Measurements from ENCODE around the gene SLC22A9. TPM values are rescaled to one million over a fixed set of nuclear protein-coding genes. Genes with fewer than 3 reads are reported as not detected.
"Not testable (repeated sequence)": the region's sequence is repeated elsewhere in the genome, so short reads cannot be mapped to it uniquely, and the experiment has no call there.

Gene SLC22A9
- total RNA-seq = under 1 TPM in 2 of 8 experiments, not detected in 6; 0.14 to 0.25 TPM

DNA sequence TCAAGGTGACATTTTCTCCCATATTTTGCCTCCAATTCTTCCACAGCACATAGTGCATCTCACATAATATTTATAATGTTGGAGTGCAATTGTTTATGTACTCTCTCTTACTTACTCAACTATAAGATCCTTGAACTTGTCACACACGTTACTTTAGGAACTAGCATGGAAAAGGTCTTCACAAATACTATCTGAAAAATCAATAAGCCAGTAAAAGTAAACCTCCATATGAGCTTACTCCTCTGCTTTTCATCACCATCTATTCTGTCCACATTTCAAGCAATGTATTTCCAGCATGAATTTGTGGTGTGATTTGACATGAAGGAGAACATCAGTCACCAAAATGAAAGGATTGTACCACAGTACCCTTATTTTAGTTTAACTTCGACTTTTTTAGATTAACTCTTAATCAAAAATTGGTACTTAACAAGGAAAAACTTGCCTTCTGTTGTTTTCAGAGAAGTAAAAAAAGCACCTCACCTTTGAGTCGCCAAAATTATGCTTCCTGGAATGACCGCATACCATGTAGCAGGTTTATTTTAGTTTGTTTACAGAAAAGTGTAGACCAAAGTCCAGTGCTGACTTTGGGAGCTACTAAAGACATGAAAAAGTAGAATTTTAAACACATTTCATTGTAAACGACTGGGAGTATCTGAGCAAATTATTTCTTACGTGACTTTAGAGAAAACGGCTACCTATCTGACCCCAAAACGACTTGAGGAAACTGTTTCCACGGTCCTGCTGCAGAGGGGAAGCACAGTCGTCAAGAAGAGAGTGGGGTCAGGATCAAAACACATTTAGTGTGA is at the start of gene SLC22A9:
TSS of gene SLC22A9 (plus strand) at position 621 of the 806 bp plus-strand sequence. CDS start 272 bp downstream, outside the sequence.
- no peak for ATAC-seq (replicated peaks in 6 of 8)

DNA sequence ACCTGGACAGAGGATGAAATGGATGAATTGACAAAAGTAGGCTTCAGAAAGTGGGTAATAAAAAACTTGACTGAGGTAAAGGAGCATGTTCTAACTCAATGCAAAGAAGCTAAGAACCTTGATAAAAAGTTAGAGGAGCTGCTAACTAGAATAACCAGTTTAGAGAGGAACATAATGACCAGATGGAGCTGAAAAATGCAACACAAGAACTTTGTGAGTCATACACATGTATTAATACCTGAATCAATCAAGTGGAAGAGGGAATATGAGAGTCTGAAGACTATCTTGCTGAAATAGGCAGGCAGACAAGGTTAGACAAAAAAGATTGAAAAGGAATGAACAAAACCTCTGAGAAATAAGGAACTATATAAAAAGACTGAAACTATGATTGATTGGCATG is 47.9 kb upstream of the SLC22A9 start:
- no peaks in the 10 kb centered on the region for H3K4me1 ChIP-seq (replicated peaks in 1 of 2)
- no peak overlapping the region for H3K27ac ChIP-seq
- ATAC-seq (replicated peaks in 6 of 8) = no peak
- in situ Hi-C loops (cut with MboI; ENCODE audit: low pct_unique_long_range_greater_than_20kb in 2 of 9, low sequenced_read_pairs in 9 of 9, unreplicated experiment in 9 of 9) = no loop called here
- no peak overlapping the region for H3K4me3 ChIP-seq

More for the DNA sequence above, at the start of gene SLC22A9:
- WGBS, 10 experiments = 4 to 90% (median 69%) methylated on average over 3 to 10 of the region's 10 CpGs
- H3K4me3 ChIP-seq = no peak within 1 kb of the TSS
- H3K4me1 ChIP-seq (replicated peaks in 1 of 2) = no peaks in the 10 kb centered on the region
- H3K27ac ChIP-seq = no peak within 1 kb of the TSS
- in situ Hi-C loops (cut with MboI; ENCODE audit: low pct_unique_long_range_greater_than_20kb in 2 of 9, low sequenced_read_pairs in 9 of 9, unreplicated experiment in 9 of 9) = no loop called here

DNA sequence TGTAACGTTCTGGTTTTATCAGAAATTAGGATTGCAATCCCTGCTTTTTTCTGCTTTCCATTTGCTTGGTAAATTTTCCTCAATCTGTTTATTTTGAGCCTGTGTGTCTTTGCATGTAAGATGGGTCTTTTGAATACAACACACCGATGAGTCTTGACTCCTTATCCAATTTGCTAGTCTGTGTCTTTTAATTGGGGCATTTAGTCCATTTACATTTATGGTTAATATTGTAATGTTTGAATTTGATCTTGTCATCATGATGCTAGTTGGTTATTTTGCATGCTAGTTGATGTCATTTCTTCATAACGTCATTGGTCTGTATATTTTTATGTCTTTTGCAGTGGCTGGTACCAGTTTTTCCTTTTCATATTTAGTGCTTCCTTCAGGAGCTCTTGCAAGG is 34.5 kb upstream of the SLC22A9 start:
- in situ Hi-C loops (cut with MboI; ENCODE audit: low pct_unique_long_range_greater_than_20kb in 2 of 9, low sequenced_read_pairs in 9 of 9, unreplicated experiment in 9 of 9); ATAC-seq (replicated peaks in 6 of 8): not testable (repeated sequence)

GRCh38 chr11:63337070-63337469 is 32.5 kb upstream of the SLC22A9 start:
- Histone ChIP-seq H3K27ac (no peak overlapping the region), H3K4me1 (replicated peaks in 1 of 2) (no peaks in the 10 kb centered on the region), H3K4me3 (no peak overlapping the region)
- in situ Hi-C loops (cut with MboI; ENCODE audit: low pct_unique_long_range_greater_than_20kb in 2 of 9, low sequenced_read_pairs in 9 of 9, unreplicated experiment in 9 of 9) = no loop called here
- WGBS, 10 experiments = 67 to 93% (median 85%) methylated on average over 1 to 3 of the region's 3 CpGs; no CpG with 5 or more reads in 2 of the 10 experiments
- ATAC-seq (replicated peaks in 6 of 8) = no peak

More for the DNA sequence above, 34.5 kb upstream of the SLC22A9 start:
- not testable (repeated sequence) for H3K4me3 ChIP-seq; H3K4me1 ChIP-seq (replicated peaks in 1 of 2); H3K27ac ChIP-seq
- WGBS, 10 experiments = 0 to 100% (median 49%) methylated on average over 1 to 3 of the region's 3 CpGs

DNA sequence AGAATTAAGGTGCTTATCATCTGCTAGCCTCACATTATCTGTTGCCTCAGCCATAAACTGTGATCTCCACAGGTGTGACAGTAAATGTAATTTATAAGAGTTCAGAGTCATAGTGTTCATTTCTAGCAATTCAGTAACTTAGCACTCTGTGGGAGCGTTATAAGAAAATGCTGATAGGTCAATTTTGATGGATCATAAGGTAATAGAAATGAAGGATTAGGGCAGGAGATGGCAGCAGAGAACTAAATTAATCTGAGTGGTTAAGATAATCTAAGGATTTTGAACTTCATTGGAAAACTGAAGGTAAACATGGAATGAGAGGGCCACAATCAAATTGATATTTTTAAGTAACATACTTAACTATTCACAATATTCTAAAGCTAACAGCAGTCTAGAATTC is 26.5 kb upstream of the SLC22A9 start:
- no peak overlapping the region for H3K27ac ChIP-seq
- 0 to 100% (median 20%) methylated on average over 1 of the region's 1 CpG; no CpG with 5 or more reads in 5 of the 10 experiments for WGBS, 10 experiments
- H3K4me1 ChIP-seq (replicated peaks in 1 of 2) = no peaks in the 10 kb centered on the region
- in situ Hi-C loops (cut with MboI; ENCODE audit: low pct_unique_long_range_greater_than_20kb in 2 of 9, low sequenced_read_pairs in 9 of 9, unreplicated experiment in 9 of 9) = no loop called here
- ATAC-seq (replicated peaks in 6 of 8) = no peak
- no peak overlapping the region for H3K4me3 ChIP-seq

GRCh38 chr11:63352144-63352543 is 17.4 kb upstream of the SLC22A9 start:
- WGBS, 10 experiments = 15 to 83% (median 75%) methylated on average over 1 to 4 of the region's 4 CpGs; no CpG with 5 or more reads in 2 of the 10 experiments
- in situ Hi-C loops (cut with MboI; ENCODE audit: low pct_unique_long_range_greater_than_20kb in 2 of 9, low sequenced_read_pairs in 9 of 9, unreplicated experiment in 9 of 9) = no loop called here
- Histone ChIP-seq H3K4me3 (no peak overlapping the region), H3K4me1 (replicated peaks in 1 of 2) (no peaks in the 10 kb centered on the region), H3K27ac (no peak overlapping the region)
- ATAC-seq (replicated peaks in 6 of 8) = peak in 2 of 8 experiments; percentile 66 to 76

DNA sequence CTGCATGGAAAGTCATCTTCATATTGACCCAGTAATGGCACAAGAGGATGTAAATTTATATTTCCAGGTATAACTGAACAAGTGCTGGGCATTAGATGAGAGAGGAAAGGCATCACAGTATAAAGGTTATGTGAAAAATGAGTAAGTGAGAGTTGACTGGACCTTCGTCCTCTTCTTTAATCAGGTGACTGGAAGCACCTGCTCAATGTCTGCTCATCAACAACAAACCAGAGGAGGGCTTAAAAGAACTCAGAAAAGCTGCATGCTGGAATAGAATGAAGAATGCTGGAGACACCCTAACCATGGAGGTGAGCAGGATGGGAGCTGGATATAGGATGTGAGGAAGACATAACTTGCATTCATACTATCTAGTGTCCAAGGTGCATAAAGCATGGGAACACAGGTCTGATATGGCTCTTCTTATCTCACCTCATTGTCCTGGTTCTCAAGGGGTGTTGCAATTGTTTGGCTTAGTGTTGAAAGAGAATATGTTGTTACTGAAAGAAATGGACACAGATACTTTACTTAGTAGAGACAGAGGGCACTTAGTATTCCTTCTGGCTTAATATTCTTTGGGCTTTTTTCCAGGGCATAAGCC is 7.3 kb upstream of the SLC22A9 start:
- Histone ChIP-seq H3K27ac (no peak overlapping the region), H3K4me3 (no peak overlapping the region), H3K4me1 (replicated peaks in 1 of 2) (no peaks in the 10 kb centered on the region)
- in situ Hi-C loops (cut with MboI; ENCODE audit: low pct_unique_long_range_greater_than_20kb in 2 of 9, low sequenced_read_pairs in 9 of 9, unreplicated experiment in 9 of 9) = no loop called here
- no peak for ATAC-seq (replicated peaks in 6 of 8)
- WGBS, 10 experiments = 0 to 71% (median 21%) methylated on average over 1 of the region's 1 CpG; no CpG with 5 or more reads in 4 of the 10 experiments

GRCh38 chr11:63369971-63370588 is 495 bp downstream of the SLC22A9 start:
- ATAC-seq (replicated peaks in 6 of 8) = no peak
- in situ Hi-C loops (cut with MboI; ENCODE audit: low pct_unique_long_range_greater_than_20kb in 2 of 9, low sequenced_read_pairs in 9 of 9, unreplicated experiment in 9 of 9) = no loop called here
- WGBS, 10 experiments = 0 to 83% (median 61%) methylated on average over 1 to 7 of the region's 7 CpGs; no CpG with 5 or more reads in 1 of the 10 experiments
- Histone ChIP-seq H3K4me3 (no peak overlapping the region), H3K27ac (no peak overlapping the region), H3K4me1 (replicated peaks in 1 of 2) (no peaks in the 10 kb centered on the region)

- in situ Hi-C loops (cut with MboI; ENCODE audit: low pct_unique_long_range_greater_than_20kb in 2 of 9, low sequenced_read_pairs in 9 of 9, unreplicated experiment in 9 of 9) = no loop called here
- 0 to 100% (median 75%) methylated on average over 1 to 2 of the region's 2 CpGs; no CpG with 5 or more reads in 1 of the 10 experiments for WGBS, 10 experiments
- Histone ChIP-seq H3K27ac (no peak overlapping the region), H3K4me1 (replicated peaks in 1 of 2) (no peaks in the 10 kb centered on the region), H3K4me3 (no peak overlapping the region)
- ATAC-seq (replicated peaks in 6 of 8) = no peak
These were observed 1.8 kb downstream of the SLC22A9 start for GRCh38 chr11:63371396-63371795.

DNA sequence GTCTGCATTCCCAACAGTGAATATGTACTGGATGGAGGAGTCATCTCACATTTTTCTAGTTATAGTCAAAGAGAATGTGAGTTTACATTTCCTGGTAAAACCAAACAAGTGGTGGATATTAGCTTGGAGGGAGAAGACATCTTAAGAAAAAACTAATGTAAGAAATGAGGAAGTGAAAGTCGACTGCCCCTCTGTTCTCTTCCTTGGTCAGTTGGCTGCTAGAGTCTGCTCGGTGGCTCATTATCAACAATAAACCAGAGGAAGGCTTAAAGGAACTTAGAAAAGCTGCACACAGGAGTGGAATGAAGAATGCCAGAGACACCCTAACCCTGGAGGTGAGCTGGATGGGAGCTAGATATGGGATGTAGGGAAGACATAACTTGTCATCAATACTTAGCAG is 5.8 kb downstream of the SLC22A9 start:
- H3K27ac ChIP-seq = no peak overlapping the region
- 0 to 100% (median 52%) methylated on average over 1 to 2 of the region's 2 CpGs; no CpG with 5 or more reads in 1 of the 10 experiments for WGBS, 10 experiments
- peak in 1 of 8 experiments; percentile 57 for ATAC-seq (replicated peaks in 6 of 8)
- in situ Hi-C loops (cut with MboI; ENCODE audit: low pct_unique_long_range_greater_than_20kb in 2 of 9, low sequenced_read_pairs in 9 of 9, unreplicated experiment in 9 of 9) = no loop called here
- no peak overlapping the region for H3K4me3 ChIP-seq
- no peaks in the 10 kb centered on the region for H3K4me1 ChIP-seq (replicated peaks in 1 of 2)

DNA sequence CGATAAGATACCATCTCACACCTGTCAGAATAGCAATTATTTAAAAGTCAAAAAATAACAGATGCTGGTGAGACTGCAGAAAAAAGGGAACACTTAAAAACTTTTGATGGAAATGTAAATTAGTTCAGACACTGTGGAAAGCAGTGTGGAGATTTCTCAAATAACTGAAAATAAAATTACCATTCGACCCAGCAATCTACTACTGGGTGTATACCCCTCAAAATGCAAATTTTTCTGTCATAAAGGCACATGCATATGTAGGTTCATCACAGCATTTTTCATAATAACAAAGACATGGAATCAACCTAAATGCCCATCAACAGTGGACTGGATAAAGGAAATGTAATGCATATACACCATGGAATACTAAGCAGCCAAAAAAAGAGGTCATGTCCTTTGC is 10.5 kb downstream of the SLC22A9 start:
- no peak overlapping the region for H3K27ac ChIP-seq
- H3K4me3 ChIP-seq = no peak overlapping the region
- 0 to 100% (median 46%) methylated on average over 1 to 2 of the region's 2 CpGs; no CpG with 5 or more reads in 1 of the 10 experiments for WGBS, 10 experiments
- peak in 2 of 8 experiments; percentile 67 to 88 for ATAC-seq (replicated peaks in 6 of 8)
- in situ Hi-C loops (cut with MboI; ENCODE audit: low pct_unique_long_range_greater_than_20kb in 2 of 9, low sequenced_read_pairs in 9 of 9, unreplicated experiment in 9 of 9) = no loop called here
- H3K4me1 ChIP-seq (replicated peaks in 1 of 2) = no peaks in the 10 kb centered on the region

- WGBS, 10 experiments = no CpG with 5 or more reads among the region's 1 CpG
- no peak overlapping the region for H3K27ac ChIP-seq
- ATAC-seq (replicated peaks in 6 of 8) = peak in 1 of 8 experiments; percentile 69
- H3K4me1 ChIP-seq (replicated peaks in 1 of 2) = no peaks in the 10 kb centered on the region
- no peak overlapping the region for H3K4me3 ChIP-seq
- in situ Hi-C loops (cut with MboI; ENCODE audit: low pct_unique_long_range_greater_than_20kb in 2 of 9, low sequenced_read_pairs in 9 of 9, unreplicated experiment in 9 of 9) = no loop called here
These were observed 26.1 kb downstream of the SLC22A9 start for GRCh38 chr11:63395697-63396096.

All from motor neuron (in vitro differentiated cells).